Measurements from ENCODE around the gene ZSWIM5. TPM values are rescaled to one million over a fixed set of nuclear protein-coding genes. Genes with fewer than 3 reads are reported as not detected.
A peak's percentile ranks its signal among the peaks of the same experiment; 100 is the strongest.

Gene ZSWIM5
- total RNA-seq, 1 donor from 2014 or later = 2.7 TPM

GRCh38 chr1:45018599-45019230, 187.7 kb downstream of the ZSWIM5 start:
- Histone ChIP-seq H3K27ac (no peak overlapping the region), H3K4me3 (no peak overlapping the region), H3K27me3 (no peaks in the 10 kb centered on the region), H3K9me3 (no peaks in the 10 kb centered on the region), H3K4me1 (peaks cover 7% of the 10 kb centered on the region), H3K36me3 (no peaks in the 10 kb centered on the region)
- no peak for DNase-seq (ENCODE audit: extremely low spot score in 2 of 2)
- no peak for TF ChIP-seq POLR2A (IDR thresholded peaks at IDR 0.05)
- TF ChIP-seq, protein P1, sequence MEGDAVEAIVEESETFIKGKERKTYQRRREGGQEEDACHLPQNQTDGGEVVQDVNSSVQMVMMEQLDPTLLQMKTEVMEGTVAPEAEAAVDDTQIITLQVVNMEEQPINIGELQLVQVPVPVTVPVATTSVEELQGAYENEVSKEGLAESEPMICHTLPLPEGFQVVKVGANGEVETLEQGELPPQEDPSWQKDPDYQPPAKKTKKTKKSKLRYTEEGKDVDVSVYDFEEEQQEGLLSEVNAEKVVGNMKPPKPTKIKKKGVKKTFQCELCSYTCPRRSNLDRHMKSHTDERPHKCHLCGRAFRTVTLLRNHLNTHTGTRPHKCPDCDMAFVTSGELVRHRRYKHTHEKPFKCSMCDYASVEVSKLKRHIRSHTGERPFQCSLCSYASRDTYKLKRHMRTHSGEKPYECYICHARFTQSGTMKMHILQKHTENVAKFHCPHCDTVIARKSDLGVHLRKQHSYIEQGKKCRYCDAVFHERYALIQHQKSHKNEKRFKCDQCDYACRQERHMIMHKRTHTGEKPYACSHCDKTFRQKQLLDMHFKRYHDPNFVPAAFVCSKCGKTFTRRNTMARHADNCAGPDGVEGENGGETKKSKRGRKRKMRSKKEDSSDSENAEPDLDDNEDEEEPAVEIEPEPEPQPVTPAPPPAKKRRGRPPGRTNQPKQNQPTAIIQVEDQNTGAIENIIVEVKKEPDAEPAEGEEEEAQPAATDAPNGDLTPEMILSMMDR (IDR thresholded peaks at IDR 0.05) = peak; percentile 35 to 44 (median 38)
- no peak for TF ChIP-seq POLR2AphosphoS5 (IDR thresholded peaks at IDR 0.05; ENCODE audit: insufficient read depth in 1 of 2, low read depth in 1 of 2)
- intact Hi-C loops (cut with DNase I) = loop anchor here (10.0 kb wide), 1 partner anchor 546 kb away; no protein-coding TSS in a partner anchor

- no peak for DNase-seq (ENCODE audit: extremely low spot score in 2 of 2)
- no peak overlapping the region for H3K4me3 ChIP-seq
- H3K27ac ChIP-seq = no peak overlapping the region
- H3K9me3 ChIP-seq = no peaks in the 10 kb centered on the region
- H3K4me1 ChIP-seq = peaks cover 23% of the 10 kb centered on the region
- no peaks in the 10 kb centered on the region for H3K27me3 ChIP-seq
- intact Hi-C loops (cut with DNase I) = loop anchor here (10.0 kb wide), 1 partner anchor 548 kb away; no protein-coding TSS in a partner anchor
- no peak for TF ChIP-seq POLR2A (IDR thresholded peaks at IDR 0.05)
- TF ChIP-seq, protein P1 (IDR thresholded peaks at IDR 0.05) = no peak
- TF ChIP-seq POLR2AphosphoS5 (IDR thresholded peaks at IDR 0.05; ENCODE audit: insufficient read depth in 1 of 2, low read depth in 1 of 2) = no peak
- no peaks in the 10 kb centered on the region for H3K36me3 ChIP-seq
These were observed 189.6 kb downstream of the ZSWIM5 start for GRCh38 chr1:45016767-45017166.

GRCh38 chr1:45016090-45016697, 190.2 kb downstream of the ZSWIM5 start:
- Histone ChIP-seq H3K36me3 (no peaks in the 10 kb centered on the region), H3K27ac (no peak overlapping the region), H3K4me3 (no peak overlapping the region), H3K9me3 (no peaks in the 10 kb centered on the region), H3K27me3 (no peaks in the 10 kb centered on the region), H3K4me1 (peaks cover 29% of the 10 kb centered on the region)
- TF ChIP-seq POLR2AphosphoS5 (IDR thresholded peaks at IDR 0.05; ENCODE audit: insufficient read depth in 1 of 2, low read depth in 1 of 2) = no peak
- no peak for TF ChIP-seq POLR2A (IDR thresholded peaks at IDR 0.05)
- TF ChIP-seq, protein P1 (IDR thresholded peaks at IDR 0.05) = no peak
- intact Hi-C loops (cut with DNase I) = loop anchor here (10.0 kb wide), 1 partner anchor 549 kb away; no protein-coding TSS in a partner anchor
- no peak for DNase-seq (ENCODE audit: extremely low spot score in 2 of 2)

DNA sequence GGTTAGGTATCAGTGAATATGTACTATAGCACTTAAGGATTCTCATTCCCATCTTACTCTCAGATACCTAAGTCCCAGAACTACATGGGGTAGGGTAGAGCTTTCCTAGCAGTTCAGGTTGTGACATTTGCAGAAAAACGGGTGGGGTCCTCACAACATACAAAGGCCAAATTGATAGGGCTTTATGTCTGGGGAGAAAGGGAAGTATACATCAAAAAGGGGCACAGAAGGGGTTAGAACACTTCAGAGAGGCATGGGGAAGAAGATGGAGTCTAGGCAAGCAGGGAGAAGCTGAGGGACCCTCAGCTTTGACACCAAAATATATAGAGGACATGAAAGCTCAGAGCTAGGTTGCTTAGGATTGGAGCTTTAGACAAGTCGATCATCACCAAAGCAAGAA, 190.7 kb downstream of the ZSWIM5 start:
- TF ChIP-seq POLR2AphosphoS5 (IDR thresholded peaks at IDR 0.05; ENCODE audit: insufficient read depth in 1 of 2, low read depth in 1 of 2) (no peak), POLR2A (IDR thresholded peaks at IDR 0.05) (no peak)
- TF ChIP-seq, protein P1 (IDR thresholded peaks at IDR 0.05) = no peak
- Histone ChIP-seq H3K4me3 (no peak overlapping the region), H3K27me3 (no peaks in the 10 kb centered on the region), H3K36me3 (no peaks in the 10 kb centered on the region), H3K9me3 (no peaks in the 10 kb centered on the region), H3K4me1 (peaks cover 29% of the 10 kb centered on the region), H3K27ac (no peak overlapping the region)
- intact Hi-C loops (cut with DNase I) = loop anchor here (10.0 kb wide), 1 partner anchor 549 kb away; no protein-coding TSS in a partner anchor
- DNase-seq (ENCODE audit: extremely low spot score in 2 of 2) = no peak
